H9 (cell line): ENCODE results near the gene ARID4A. TPM values are rescaled to one million over a fixed set of nuclear protein-coding genes. Genes with fewer than 3 reads are reported as not detected.

ENCODE experiments used
- DNase-seq: peaks from one replicate; pipeline ENCODE4 v3.0.0-alpha.2; 2017
- H2AFZ ChIP-seq: one replicate; pipeline ENCODE4 v1.6.1; 2013; ENCODE audit warnings: mild to moderate bottlenecking, low read length, control low read depth, moderate library complexity
- H2AK5ac ChIP-seq: 2 replicates; pipeline ENCODE4 v1.6.1; 2013; ENCODE audit warnings: low read length, control low read depth, mixed read lengths; ENCODE audit not compliant: insufficient read length
- H2BK120ac ChIP-seq: one replicate; pipeline ENCODE4 v1.6.1; 2013; ENCODE audit warnings: low read depth, mild to moderate bottlenecking, low read length, control low read depth, inconsistent platforms; ENCODE audit not compliant: poor library complexity, severe bottlenecking
- H2BK12ac ChIP-seq: 2 replicates; pipeline ENCODE4 v1.6.1; 2013; ENCODE audit warnings: low read length, control low read depth, mixed read lengths, low read depth; ENCODE audit not compliant: insufficient read length
- H2BK15ac ChIP-seq: 2 replicates; pipeline ENCODE4 v1.6.1; 2013; ENCODE audit warnings: low read depth, low read length, control low read depth
- H2BK20ac ChIP-seq: one replicate; pipeline ENCODE4 v1.6.1; 2013; ENCODE audit warnings: low read depth, mild to moderate bottlenecking, low read length, control low read depth, inconsistent platforms; ENCODE audit not compliant: poor library complexity, severe bottlenecking
- H2BK5ac ChIP-seq: 2 replicates; pipeline ENCODE4 v1.6.1; 2013; ENCODE audit warnings: low read length, control low read depth, mixed read lengths; ENCODE audit not compliant: insufficient read length
- H3K14ac ChIP-seq: 2 replicates; pipeline ENCODE4 v1.6.1; 2013; ENCODE audit warnings: low read length, control low read depth; ENCODE audit not compliant: insufficient read depth
- H3K18ac ChIP-seq: 2 replicates; pipeline ENCODE4 v1.6.1; 2013; ENCODE audit warnings: low read depth, mild to moderate bottlenecking, mixed read lengths, low read length, control low read depth; ENCODE audit not compliant: insufficient read length
- H3K23ac ChIP-seq: 2 replicates; pipeline ENCODE4 v1.6.1; 2013; ENCODE audit warnings: low read length, control low read depth, mixed read lengths, low read depth; ENCODE audit not compliant: insufficient read length
- H3K23me2 ChIP-seq: 2 replicates; pipeline ENCODE4 v1.6.1; 2013; ENCODE audit warnings: low read depth, mild to moderate bottlenecking, mixed read lengths, low read length, control low read depth; ENCODE audit not compliant: insufficient read length, poor library complexity, severe bottlenecking
- H3K27ac ChIP-seq: 2 replicates; pipeline ENCODE4 v1.5.1; 2013; ENCODE audit warnings: low read length, control low read depth, mixed read lengths, low read depth; ENCODE audit not compliant: insufficient read length
- H3K27me3 ChIP-seq: 2 replicates; pipeline ENCODE4 v1.6.1; 2013; ENCODE audit warnings: low read length, control low read depth, inconsistent platforms; ENCODE audit not compliant: insufficient read depth
- H3K4ac ChIP-seq: 2 replicates; pipeline ENCODE4 v1.6.1; 2013; ENCODE audit warnings: low read depth, mild to moderate bottlenecking, control low read depth, inconsistent platforms, low read length, moderate library complexity
- H3K4me1 ChIP-seq: 2 replicates; pipeline ENCODE4 v1.6.1; 2013; ENCODE audit warnings: low read length, control low read depth, inconsistent platforms; ENCODE audit not compliant: insufficient read depth
- H3K4me2 ChIP-seq: 2 replicates; pipeline ENCODE4 v1.6.1; 2013; ENCODE audit warnings: low read length, control low read depth, mixed read lengths; ENCODE audit not compliant: insufficient read length, insufficient read depth
- H3K56ac ChIP-seq: 2 replicates; pipeline ENCODE4 v1.6.1; 2013; ENCODE audit warnings: low read depth, mild to moderate bottlenecking, mixed read lengths, low read length, control low read depth; ENCODE audit not compliant: insufficient read length
- H3K79me1 ChIP-seq: 2 replicates; pipeline ENCODE4 v1.6.1; 2013; ENCODE audit warnings: low read depth, mild to moderate bottlenecking, moderate library complexity, low read length, control low read depth, inconsistent platforms; ENCODE audit not compliant: insufficient read depth, poor library complexity, severe bottlenecking
- H3K79me2 ChIP-seq: 2 replicates; pipeline ENCODE4 v1.6.1; 2013; ENCODE audit warnings: low read length, control low read depth, inconsistent platforms; ENCODE audit not compliant: insufficient read depth
- H3K9ac ChIP-seq: 2 replicates; pipeline ENCODE4 v1.6.1; 2013; ENCODE audit warnings: low read length, control low read depth, mixed read lengths; ENCODE audit not compliant: insufficient read length; ENCODE audit errors: extremely low read depth
- H3K9me3 ChIP-seq: one replicate; pipeline ENCODE4 v1.6.1; 2013; ENCODE audit warnings: low read depth, low read length, inconsistent platforms; ENCODE audit not compliant: control insufficient read depth
- H3T11ph ChIP-seq: one replicate; pipeline ENCODE4 v1.6.1; 2013; ENCODE audit warnings: mild to moderate bottlenecking, low read length, control low read depth, inconsistent platforms
- H4K20me1 ChIP-seq: one replicate; pipeline ENCODE4 v1.6.1; 2013; ENCODE audit not compliant: control insufficient read depth, insufficient read length, insufficient read depth
- H4K5ac ChIP-seq: 2 replicates; pipeline ENCODE4 v1.6.1; 2013; ENCODE audit warnings: low read depth, mild to moderate bottlenecking, mixed read lengths, low read length, control low read depth; ENCODE audit not compliant: insufficient read length
- H4K8ac ChIP-seq: replicated peaks from 2 replicates; pipeline ENCODE4 v1.6.1; 2013; ENCODE audit warnings: low read length, control low read depth, mixed read lengths, low read depth; ENCODE audit not compliant: insufficient read length
- H4K91ac ChIP-seq: 2 replicates; pipeline ENCODE4 v1.6.1; 2013; ENCODE audit warnings: low read depth, mild to moderate bottlenecking, moderate library complexity, mixed read lengths, low read length, control low read depth; ENCODE audit not compliant: insufficient read length
- H3K27ac Mint-ChIP-seq, 3 experiments: 2 replicates in 2 of 3; 3 replicates in 1 of 3; pipeline ENCODE4 v1.8.0; 2020 to 2021; ENCODE audit warnings: mixed read lengths in 3 of 3, mild to moderate bottlenecking in 1 of 3, moderate library complexity in 1 of 3
- H3K27me3 Mint-ChIP-seq: 2 replicates; pipeline ENCODE4 v1.8.0; 2021; ENCODE audit warnings: low read depth, mild to moderate bottlenecking, moderate library complexity, mixed read lengths
- H3K36me3 Mint-ChIP-seq, 3 experiments: 2 replicates in 2 of 3; 3 replicates in 1 of 3; pipeline ENCODE4 v1.8.0; 2020 to 2021; ENCODE audit warnings: low read depth in 3 of 3, mixed read lengths in 3 of 3; ENCODE audit not compliant: insufficient read depth in 1 of 3
- H3K4me1 Mint-ChIP-seq, 2 experiments: 2 replicates each; pipeline ENCODE4 v1.8.0; 2020; ENCODE audit warnings: mixed read lengths in 2 of 2
- H3K4me3 Mint-ChIP-seq, 2 experiments: 2 replicates in 1 of 2; 3 replicates in 1 of 2; pipeline ENCODE4 v1.8.0; 2020 to 2021; ENCODE audit warnings: mild to moderate bottlenecking in 2 of 2, mixed read lengths in 2 of 2, moderate library complexity in 1 of 2
- H3K9me3 Mint-ChIP-seq, 2 experiments: 2 replicates in 1 of 2; 3 replicates in 1 of 2; pipeline ENCODE4 v1.8.0; 2020; ENCODE audit warnings: mild to moderate bottlenecking in 2 of 2, mixed read lengths in 2 of 2, moderate library complexity in 1 of 2
- WGBS: extraction: QIAGEN DNeasy Blood & Tissue Kit; methylation state at CpG from one replicate; pipeline ENCODE4 v1.1.7; 2013; ENCODE audit warnings: missing lambda C conversion rate, low lambda C conversion rate, mixed read lengths; ENCODE audit not compliant: insufficient read length; ENCODE audit errors: extremely low coverage; 5-methylcytosine and 5-hydroxymethylcytosine counted together
- total RNA-seq: library from RNA; stranded (reverse); gene quantifications from 2 replicates; pipeline ENCODE4 v1.2.1, GENCODE V29; 2021
- TF ChIP-seq, protein P1 (sequence below): fragments of 200-600 bp; sonication (generic); conservative IDR thresholded peaks from 3 replicates; pipeline ENCODE4 v1.8.0; 2021; ENCODE audit warnings: antibody characterized with exemption, mild to moderate bottlenecking

ARID4A gene
- total RNA-seq, 1 experiment from 2014 or later: 13.2 TPM

DNA sequence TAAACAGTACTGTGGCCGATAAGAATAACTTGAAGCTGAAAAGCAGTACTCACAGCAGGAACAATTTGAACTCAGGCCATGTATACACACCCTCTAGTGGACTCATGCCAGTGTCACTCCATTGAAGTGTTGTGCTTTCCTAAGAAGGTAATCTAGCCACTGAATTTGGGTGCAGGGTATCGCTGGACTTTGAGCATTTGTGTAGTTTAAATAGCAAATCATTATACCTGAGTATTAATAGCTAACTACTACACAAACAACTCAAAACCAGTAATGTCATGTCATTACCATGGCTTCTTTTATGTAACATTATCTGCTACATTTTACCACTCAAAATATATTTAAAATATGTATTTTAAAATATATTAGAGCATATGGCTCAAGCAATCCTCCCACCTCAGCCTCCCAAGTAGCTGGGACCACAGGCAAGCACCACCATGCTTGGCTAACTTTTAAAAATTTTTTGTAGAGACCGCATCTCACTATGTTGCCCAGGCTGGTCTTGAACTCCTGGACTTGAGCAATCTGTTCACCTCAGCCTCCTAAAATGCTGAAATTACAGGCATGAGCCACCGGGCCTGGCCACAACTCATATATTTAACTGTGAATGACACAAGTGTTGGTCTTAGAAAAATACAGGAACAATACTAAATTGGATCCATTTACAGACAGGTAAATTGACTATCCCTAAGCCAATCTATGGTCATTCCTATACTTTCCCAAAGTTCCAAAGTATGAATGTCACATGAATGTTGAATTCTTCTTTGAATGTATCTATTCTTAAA lies 25.6 kb upstream of the ARID4A start:
- Histone ChIP-seq H2BK20ac (no peak overlapping the region), H4K5ac (no peak overlapping the region), H2BK5ac (no peak overlapping the region), H4K8ac (no peak overlapping the region), H3K56ac (no peak overlapping the region), H3K23me2 (no peaks in the 10 kb centered on the region), H3K79me2 (no peaks in the 10 kb centered on the region), H2AK5ac (no peak overlapping the region), H3K4me1 (no peaks in the 10 kb centered on the region), H3K4me2 (no peak overlapping the region), H2BK12ac (no peak overlapping the region), H4K91ac (no peak overlapping the region), H2AFZ (no peak overlapping the region), H3T11ph (no peak overlapping the region), H3K23ac (no peak overlapping the region), H3K9me3 (no peaks in the 10 kb centered on the region), H3K14ac (no peak overlapping the region), H3K27me3 (no peaks in the 10 kb centered on the region), H2BK120ac (no peak overlapping the region), H3K18ac (no peak overlapping the region), H3K9ac (no peak overlapping the region), H3K27ac (no peak overlapping the region), H3K79me1 (peaks cover 2% of the 10 kb centered on the region), H3K4ac (no peak overlapping the region), H2BK15ac (no peak overlapping the region), H4K20me1 (no peaks in the 10 kb centered on the region)
- peak overlapping the region in 1 of 3 experiments; percentile 52; a peak in 1 of 7 replicates for H3K27ac Mint-ChIP-seq
- DNase-seq: no peak
- no peaks in the 10 kb centered on the region for H3K27me3 Mint-ChIP-seq
- TF ChIP-seq, protein P1, sequence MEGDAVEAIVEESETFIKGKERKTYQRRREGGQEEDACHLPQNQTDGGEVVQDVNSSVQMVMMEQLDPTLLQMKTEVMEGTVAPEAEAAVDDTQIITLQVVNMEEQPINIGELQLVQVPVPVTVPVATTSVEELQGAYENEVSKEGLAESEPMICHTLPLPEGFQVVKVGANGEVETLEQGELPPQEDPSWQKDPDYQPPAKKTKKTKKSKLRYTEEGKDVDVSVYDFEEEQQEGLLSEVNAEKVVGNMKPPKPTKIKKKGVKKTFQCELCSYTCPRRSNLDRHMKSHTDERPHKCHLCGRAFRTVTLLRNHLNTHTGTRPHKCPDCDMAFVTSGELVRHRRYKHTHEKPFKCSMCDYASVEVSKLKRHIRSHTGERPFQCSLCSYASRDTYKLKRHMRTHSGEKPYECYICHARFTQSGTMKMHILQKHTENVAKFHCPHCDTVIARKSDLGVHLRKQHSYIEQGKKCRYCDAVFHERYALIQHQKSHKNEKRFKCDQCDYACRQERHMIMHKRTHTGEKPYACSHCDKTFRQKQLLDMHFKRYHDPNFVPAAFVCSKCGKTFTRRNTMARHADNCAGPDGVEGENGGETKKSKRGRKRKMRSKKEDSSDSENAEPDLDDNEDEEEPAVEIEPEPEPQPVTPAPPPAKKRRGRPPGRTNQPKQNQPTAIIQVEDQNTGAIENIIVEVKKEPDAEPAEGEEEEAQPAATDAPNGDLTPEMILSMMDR: peak; percentile 37; the same call in 2 of the 3 replicates
- no CpG with 5 or more reads among the region's 4 CpGs for WGBS
- no peak overlapping the region for H3K4me3 Mint-ChIP-seq
- no peaks in the 10 kb centered on the region for H3K9me3 Mint-ChIP-seq
- peaks cover 29 to 70% (median 53%) of the 10 kb centered on the region in 3 experiments; a peak in 6 of 7 replicates for H3K36me3 Mint-ChIP-seq
- no peaks in the 10 kb centered on the region for H3K4me1 Mint-ChIP-seq
